CD4-positive, alpha-beta T cell treated with Interleukin-4 for 4 hours (primary cell): Measurements from ENCODE around the gene MAP3K12.
"Not testable (repeated sequence)": the region's sequence is repeated elsewhere in the genome, so short reads cannot be mapped to it uniquely, and the experiment has no call there.

ENCODE experiments used
- DNase-seq: peaks from one replicate; pipeline ENCODE4 v3.0.0-alpha.2; 2020

Gene MAP3K12

GRCh38 chr12:53489242-53489864, 9.9 kb downstream of the MAP3K12 start:
- DNase-seq = no peak

GRCh38 chr12:53486736-53487487, 12.3 kb downstream of the MAP3K12 start:
- no peak for DNase-seq

- no peak for DNase-seq
These were observed 13.1 kb downstream of the MAP3K12 start for GRCh38 chr12:53485955-53486735.

GRCh38 chr12:53484686-53485575, 14.3 kb downstream of the MAP3K12 start:
- DNase-seq = no peak

- no peak for DNase-seq
These were observed 15.3 kb downstream of the MAP3K12 start for GRCh38 chr12:53483979-53484377.

- no peak for DNase-seq
These were observed 15.9 kb downstream of the MAP3K12 start for GRCh38 chr12:53483225-53483978.

- no peak for DNase-seq
These were observed 16.6 kb downstream of the MAP3K12 start for GRCh38 chr12:53482626-53483168.

GRCh38 chr12:53481939-53482586, 17.2 kb downstream of the MAP3K12 start:
- no peak for DNase-seq

GRCh38 chr12:53481458-53481857, 17.8 kb downstream of the MAP3K12 start:
- not testable (repeated sequence) for DNase-seq

GRCh38 chr12:53480491-53481442, 18.5 kb downstream of the MAP3K12 start:
- no peak for DNase-seq

- no peak for DNase-seq
These were observed 19.9 kb downstream of the MAP3K12 start for GRCh38 chr12:53479331-53479730.

GRCh38 chr12:53478865-53479264, 20.4 kb downstream of the MAP3K12 start:
- DNase-seq = no peak

GRCh38 chr12:53476769-53477209, 22.5 kb downstream of the MAP3K12 start:
- no peak for DNase-seq

- no peak for DNase-seq
These were observed 24.4 kb downstream of the MAP3K12 start for GRCh38 chr12:53474819-53475218.

GRCh38 chr12:53474077-53474476, 25.2 kb downstream of the MAP3K12 start:
- no peak for DNase-seq

- DNase-seq = no peak
These were observed 27.1 kb downstream of the MAP3K12 start for GRCh38 chr12:53472056-53472582.

- DNase-seq = no peak
These were observed 31.0 kb downstream of the MAP3K12 start for GRCh38 chr12:53468282-53468681.

GRCh38 chr12:53467880-53468279, 31.4 kb downstream of the MAP3K12 start:
- no peak for DNase-seq

- DNase-seq = no peak
These were observed 32.2 kb downstream of the MAP3K12 start for GRCh38 chr12:53467082-53467481.

- no peak for DNase-seq
These were observed 32.6 kb downstream of the MAP3K12 start for GRCh38 chr12:53466640-53467039.
